Measurements from ENCODE around the gene FAM167B. TPM values are rescaled to one million over a fixed set of nuclear protein-coding genes. Genes with fewer than 3 reads are reported as not detected.

The FAM167B gene
- 2.8 TPM for polyA plus RNA-seq
- long read RNA-seq, donor 1 = 0 reads
- long read RNA-seq, donor 2, partial matches to known transcripts = 0 of 1 reads
- long read RNA-seq, donor 2, other reads (novel, unspliced or antisense) = 0 of 1 reads
- long read RNA-seq, donor 3 = 0 reads
- long read RNA-seq, donor 4 = 0 reads
- long read RNA-seq, donor 5, partial matches to known transcripts = 0 of 1 reads
- long read RNA-seq, donor 5, other reads (novel, unspliced or antisense) = 0 of 1 reads
- long read RNA-seq, donor 6 = 0 reads
- long read RNA-seq, donor 7 = 0 reads
- long read RNA-seq, donor 8, partial matches to known transcripts = 0 of 2 reads
- long read RNA-seq, donor 8, other reads (novel, unspliced or antisense) = 0 of 2 reads
- long read RNA-seq, donor 9, partial matches to known transcripts = 0 of 1 reads
- long read RNA-seq, donor 9, other reads (novel, unspliced or antisense) = 0 of 1 reads
- long read RNA-seq, donor 10, partial matches to known transcripts = 0 of 2 reads
- long read RNA-seq, donor 10, other reads (novel, unspliced or antisense) = 0 of 2 reads
- long read RNA-seq, donor 11, partial matches to known transcripts = 0 of 1 reads
- long read RNA-seq, donor 11, other reads (novel, unspliced or antisense) = 0 of 1 reads

- peak in 1 of 2 donors; percentile 20 for DNase-seq
- Histone ChIP-seq H3K9me3 (ENCODE audit: control insufficient read depth, low read depth, low read length) (peaks cover 4% of the 10 kb centered on the region), H3K36me3 (ENCODE audit: control insufficient read depth, insufficient read depth, low read length) (no peaks in the 10 kb centered on the region), H3K27me3 (ENCODE audit: control insufficient read depth, insufficient read depth, low read length) (no peaks in the 10 kb centered on the region), H3K27ac (ENCODE audit: low read length) (no peak within 1 kb of the TSS), H3K4me3 (ENCODE audit: low read length) (no peak within 1 kb of the TSS), H3K4me1 (ENCODE audit: control insufficient read depth, insufficient read depth, low read length) (peaks cover 22% of the 10 kb centered on the region)
- no CpG with 5 or more reads among the region's 3 CpGs for WGBS (ENCODE audit: insufficient coverage, low lambda C conversion rate)
These were observed at the start of gene FAM167B for GRCh38 chr1:32246888-32247273. TSS of gene FAM167B (plus strand) at chr1:32247222. CDS start at chr1:32247422, 200 bp downstream.

- H3K4me3 ChIP-seq (ENCODE audit: low read length) = no peak overlapping the region
- H3K36me3 ChIP-seq (ENCODE audit: control insufficient read depth, insufficient read depth, low read length) = peaks cover 56% of the 10 kb centered on the region
- H3K27me3 ChIP-seq (ENCODE audit: control insufficient read depth, insufficient read depth, low read length) = no peaks in the 10 kb centered on the region
- WGBS (ENCODE audit: insufficient coverage, low lambda C conversion rate) = no CpG with 5 or more reads among the region's 6 CpGs
- no peak for DNase-seq
- peaks cover 2% of the 10 kb centered on the region for H3K9me3 ChIP-seq (ENCODE audit: control insufficient read depth, low read depth, low read length)
- H3K27ac ChIP-seq (ENCODE audit: low read length) = no peak overlapping the region
- peaks cover 22% of the 10 kb centered on the region for H3K4me1 ChIP-seq (ENCODE audit: control insufficient read depth, insufficient read depth, low read length)
These were observed 49.2 kb upstream of the FAM167B start for GRCh38 chr1:32197837-32198236.

GRCh38 chr1:32198237-32199042 is 48.6 kb upstream of the FAM167B start:
- no peak overlapping the region for H3K27ac ChIP-seq (ENCODE audit: low read length)
- peaks cover 2% of the 10 kb centered on the region for H3K9me3 ChIP-seq (ENCODE audit: control insufficient read depth, low read depth, low read length)
- peaks cover 50% of the 10 kb centered on the region for H3K36me3 ChIP-seq (ENCODE audit: control insufficient read depth, insufficient read depth, low read length)

GRCh38 chr1:32199043-32199716 is 47.8 kb upstream of the FAM167B start:
- no CpG with 5 or more reads among the region's 4 CpGs for WGBS (ENCODE audit: insufficient coverage, low lambda C conversion rate)
- Histone ChIP-seq H3K4me1 (ENCODE audit: control insufficient read depth, insufficient read depth, low read length) (peaks cover 22% of the 10 kb centered on the region), H3K4me3 (ENCODE audit: low read length) (no peak overlapping the region), H3K9me3 (ENCODE audit: control insufficient read depth, low read depth, low read length) (peaks cover 2% of the 10 kb centered on the region), H3K27ac (ENCODE audit: low read length) (no peak overlapping the region), H3K36me3 (ENCODE audit: control insufficient read depth, insufficient read depth, low read length) (peaks cover 42% of the 10 kb centered on the region), H3K27me3 (ENCODE audit: control insufficient read depth, insufficient read depth, low read length) (no peaks in the 10 kb centered on the region)
- no peak for DNase-seq

More at GRCh38 chr1:32198237-32199042, 48.6 kb upstream of the FAM167B start:
- Histone ChIP-seq H3K4me3 (ENCODE audit: low read length) (no peak overlapping the region), H3K27me3 (ENCODE audit: control insufficient read depth, insufficient read depth, low read length) (no peaks in the 10 kb centered on the region), H3K4me1 (ENCODE audit: control insufficient read depth, insufficient read depth, low read length) (peaks cover 22% of the 10 kb centered on the region)
- no peak for DNase-seq
- WGBS (ENCODE audit: insufficient coverage, low lambda C conversion rate) = no CpG with 5 or more reads among the region's 3 CpGs

GRCh38 chr1:32199717-32200072 is 47.3 kb upstream of the FAM167B start:
- no CpG with 5 or more reads among the region's 6 CpGs for WGBS (ENCODE audit: insufficient coverage, low lambda C conversion rate)
- H3K36me3 ChIP-seq (ENCODE audit: control insufficient read depth, insufficient read depth, low read length) = peaks cover 37% of the 10 kb centered on the region
- DNase-seq = no peak
- H3K27me3 ChIP-seq (ENCODE audit: control insufficient read depth, insufficient read depth, low read length) = no peaks in the 10 kb centered on the region
- peaks cover 2% of the 10 kb centered on the region for H3K9me3 ChIP-seq (ENCODE audit: control insufficient read depth, low read depth, low read length)
- H3K4me3 ChIP-seq (ENCODE audit: low read length) = peak overlapping the region; percentile 52
- H3K27ac ChIP-seq (ENCODE audit: low read length) = peak overlapping the region; percentile 67
- peaks cover 22% of the 10 kb centered on the region for H3K4me1 ChIP-seq (ENCODE audit: control insufficient read depth, insufficient read depth, low read length)

GRCh38 chr1:32200226-32201010 is 46.6 kb upstream of the FAM167B start, which contains the start of gene CCDC28B:
TSS of gene CCDC28B (plus strand) at chr1:32200595. CDS start at chr1:32201936, 1,341 bp downstream.
- Histone ChIP-seq H3K4me3 (ENCODE audit: low read length) (peak within 1 kb of the TSS; percentile 52), H3K36me3 (ENCODE audit: control insufficient read depth, insufficient read depth, low read length) (peaks cover 30% of the 10 kb centered on the region), H3K27ac (ENCODE audit: low read length) (peak within 1 kb of the TSS; percentile 67), H3K27me3 (ENCODE audit: control insufficient read depth, insufficient read depth, low read length) (no peaks in the 10 kb centered on the region), H3K4me1 (ENCODE audit: control insufficient read depth, insufficient read depth, low read length) (peaks cover 22% of the 10 kb centered on the region), H3K9me3 (ENCODE audit: control insufficient read depth, low read depth, low read length) (peaks cover 2% of the 10 kb centered on the region)
- no CpG with 5 or more reads among the region's 34 CpGs for WGBS (ENCODE audit: insufficient coverage, low lambda C conversion rate)
- DNase-seq = peak; percentile 43 to 75

GRCh38 chr1:32201011-32201855 is 45.8 kb upstream of the FAM167B start:
- Histone ChIP-seq H3K9me3 (ENCODE audit: control insufficient read depth, low read depth, low read length) (peaks cover 2% of the 10 kb centered on the region), H3K4me1 (ENCODE audit: control insufficient read depth, insufficient read depth, low read length) (peaks cover 24% of the 10 kb centered on the region), H3K36me3 (ENCODE audit: control insufficient read depth, insufficient read depth, low read length) (peaks cover 22% of the 10 kb centered on the region), H3K4me3 (ENCODE audit: low read length) (peak overlapping the region; percentile 52), H3K27ac (ENCODE audit: low read length) (peak overlapping the region; percentile 67), H3K27me3 (ENCODE audit: control insufficient read depth, insufficient read depth, low read length) (no peaks in the 10 kb centered on the region)
- WGBS (ENCODE audit: insufficient coverage, low lambda C conversion rate) = no CpG with 5 or more reads among the region's 26 CpGs
- peak; percentile 39 to 64 for DNase-seq

GRCh38 chr1:32204943-32205361 is 42.1 kb upstream of the FAM167B start:
- Histone ChIP-seq H3K4me1 (ENCODE audit: control insufficient read depth, insufficient read depth, low read length) (peaks cover 24% of the 10 kb centered on the region), H3K36me3 (ENCODE audit: control insufficient read depth, insufficient read depth, low read length) (no peaks in the 10 kb centered on the region), H3K9me3 (ENCODE audit: control insufficient read depth, low read depth, low read length) (peaks cover 2% of the 10 kb centered on the region), H3K27ac (ENCODE audit: low read length) (no peak overlapping the region), H3K4me3 (ENCODE audit: low read length) (peak overlapping the region; percentile 77), H3K27me3 (ENCODE audit: control insufficient read depth, insufficient read depth, low read length) (no peaks in the 10 kb centered on the region)
- no CpG with 5 or more reads among the region's 26 CpGs for WGBS (ENCODE audit: insufficient coverage, low lambda C conversion rate)
- no peak for DNase-seq

Data from large intestine (tissue), 12 donors.